GM21390 (cell line): ENCODE results near the gene PSTPIP2.
"Not testable (repeated sequence)": the region's sequence is repeated elsewhere in the genome, so short reads cannot be mapped to it uniquely, and the experiment has no call there.

Experiments used
- ATAC-seq: cut with Tn5 transposase; IDR thresholded peaks from one replicate; pipeline ENCODE4 v1.9.1; 2021; ENCODE audit not compliant: unreplicated experiment

PSTPIP2 gene

DNA sequence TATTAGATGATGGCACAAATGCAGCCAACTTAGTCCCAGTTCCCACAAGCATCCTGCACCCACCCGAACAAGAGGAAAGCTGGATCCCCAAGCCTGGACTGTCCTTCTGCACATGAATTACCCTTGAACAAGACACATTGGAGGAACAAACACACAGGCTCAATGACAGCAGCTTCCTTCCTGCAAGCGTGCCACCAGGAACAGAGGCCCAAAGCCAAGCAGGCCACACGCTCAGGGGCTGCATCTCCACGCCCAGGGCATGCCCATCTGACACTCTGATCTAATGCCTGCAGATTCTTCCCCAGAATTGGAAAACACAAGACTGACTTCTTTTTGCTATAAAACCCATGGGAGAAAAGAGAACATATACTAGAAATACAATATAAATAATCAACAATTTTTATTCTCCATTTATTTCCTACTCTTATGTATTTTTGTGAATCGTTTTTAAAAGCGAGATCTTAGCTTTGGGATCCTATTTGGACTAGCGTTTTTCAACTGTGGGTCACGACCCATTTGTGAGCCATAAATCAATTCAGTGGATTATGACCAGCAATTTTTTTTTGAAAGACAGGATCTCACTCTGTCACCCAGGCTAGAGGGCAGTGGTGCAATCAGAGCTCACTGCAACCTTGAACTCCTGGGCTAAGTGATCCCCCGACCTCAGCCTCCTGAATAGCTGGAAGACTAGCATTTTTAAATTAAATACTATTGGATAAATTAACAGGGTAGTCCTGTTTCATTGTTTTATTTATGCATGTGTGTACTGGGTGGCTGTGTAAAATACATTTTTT lies 34.4 kb downstream of the PSTPIP2 start:
- ATAC-seq = no peak

DNA sequence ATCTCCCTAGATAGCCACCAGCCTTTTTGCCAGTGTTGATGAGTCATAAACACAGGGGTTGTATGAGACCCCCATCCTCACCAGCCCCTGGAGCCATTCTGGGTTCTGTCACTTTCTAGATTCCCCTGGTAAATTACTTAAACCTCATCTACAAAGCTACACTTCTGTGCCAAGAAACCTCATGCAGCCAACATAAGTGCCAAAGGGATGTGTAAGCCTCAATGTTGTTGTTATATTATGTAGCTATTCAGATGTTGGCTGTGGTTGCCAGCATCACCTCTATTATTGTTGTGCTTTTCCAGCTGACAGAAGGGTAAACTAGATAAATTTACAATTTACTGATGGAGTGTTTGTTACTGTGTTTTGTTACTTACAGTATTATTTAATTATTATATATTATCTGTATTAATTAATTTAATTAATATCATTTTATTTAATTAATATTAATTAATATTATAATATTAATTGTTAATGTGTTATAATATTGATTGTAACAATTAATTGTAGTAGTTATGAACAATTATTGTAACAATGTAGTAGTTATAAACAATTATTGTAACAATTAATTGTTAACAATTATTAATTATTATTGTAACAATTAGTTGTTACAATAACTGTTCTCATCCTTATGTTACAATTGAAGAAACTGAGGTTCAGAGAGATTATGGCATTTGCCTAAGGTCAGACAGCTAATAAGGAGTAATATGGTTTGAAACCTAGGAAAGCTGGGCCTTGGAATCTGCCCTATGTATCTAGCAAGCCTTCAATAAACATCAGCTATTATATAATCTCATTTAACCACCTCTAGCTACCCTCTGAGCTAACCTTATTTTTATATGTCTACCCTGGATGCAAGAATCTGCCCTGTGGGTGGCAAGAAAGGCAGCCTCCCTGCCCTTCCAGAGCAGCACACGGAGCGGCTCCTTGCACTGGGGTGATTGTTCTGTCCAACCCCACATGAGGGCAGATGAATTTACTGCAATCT lies 36.1 kb downstream of the PSTPIP2 start:
- ATAC-seq = no peak

DNA sequence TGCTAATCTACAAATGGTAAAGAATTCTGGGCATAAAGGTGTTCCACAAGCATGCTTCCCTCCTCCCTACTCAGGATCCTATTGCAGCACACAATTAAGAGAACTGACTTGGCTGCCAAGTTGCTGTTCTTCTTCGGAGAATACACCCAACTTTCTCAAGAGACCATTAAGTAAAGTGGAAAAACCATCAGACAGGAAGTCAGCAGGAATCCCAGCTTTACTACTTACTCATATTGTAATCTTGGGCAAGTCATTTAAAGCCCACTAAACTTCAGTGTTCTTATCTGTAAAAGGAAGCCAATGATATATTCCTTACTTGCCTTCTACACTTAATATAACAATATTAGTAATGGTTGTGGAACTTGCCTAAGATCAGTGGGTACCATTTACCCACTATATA lies 37.8 kb downstream of the PSTPIP2 start:
- ATAC-seq = no peak

DNA sequence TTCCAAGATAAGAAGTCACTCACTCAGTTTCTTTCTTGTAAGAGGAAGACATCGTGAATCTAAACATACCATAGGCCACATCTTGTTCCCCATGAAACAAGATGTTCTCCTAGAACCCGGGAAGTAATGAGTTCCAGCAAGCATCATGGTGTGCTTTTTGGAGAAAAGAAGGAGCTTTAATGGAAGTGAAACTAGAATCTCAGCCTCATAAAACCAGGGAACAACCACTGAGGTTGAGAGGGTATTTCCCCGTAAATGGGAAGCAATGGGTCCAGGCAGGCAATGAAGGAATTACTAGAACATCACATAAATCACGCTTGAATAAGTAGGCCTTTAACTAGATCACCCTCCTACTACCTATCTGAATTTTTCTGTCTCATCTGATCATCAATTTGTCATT lies 40.3 kb downstream of the PSTPIP2 start:
- no peak for ATAC-seq

DNA sequence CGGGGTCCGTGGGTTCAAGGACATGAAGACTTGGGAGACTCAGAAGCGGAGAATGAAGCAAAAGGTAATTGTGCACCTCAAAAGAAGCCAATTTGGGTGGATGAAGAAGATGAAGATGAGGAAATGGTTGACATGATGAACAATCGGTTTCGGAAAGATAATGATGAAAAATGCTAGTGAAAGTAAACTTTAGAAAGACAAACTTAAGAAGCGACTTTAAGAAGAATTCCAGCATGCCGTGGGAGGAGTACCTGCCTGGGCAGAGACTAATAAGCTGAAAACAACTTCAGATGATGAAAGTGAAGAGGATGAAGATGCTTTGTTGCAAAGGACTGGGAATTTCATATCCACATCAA lies 43.5 kb downstream of the PSTPIP2 start:
- peak; percentile 13 for ATAC-seq

DNA sequence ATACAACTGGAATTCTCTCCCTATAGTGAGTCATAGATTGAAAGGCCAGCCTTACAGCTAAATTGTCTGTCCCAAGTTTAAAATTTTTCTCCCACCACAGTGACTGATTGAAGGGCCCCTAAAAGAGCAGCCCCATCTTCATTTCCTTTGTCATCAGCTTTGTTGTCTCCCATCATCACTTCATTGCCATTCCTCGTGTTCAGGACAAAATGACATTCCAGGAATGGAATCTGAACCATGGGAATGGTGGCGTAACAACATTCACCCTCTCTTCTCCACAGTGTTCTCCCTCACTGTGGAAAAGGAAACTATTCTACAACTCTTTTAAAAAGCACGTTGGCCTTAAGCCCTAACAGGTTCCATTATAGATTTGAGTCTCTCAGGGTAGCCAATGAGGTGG lies 52.1 kb downstream of the PSTPIP2 start:
- no peak for ATAC-seq

DNA sequence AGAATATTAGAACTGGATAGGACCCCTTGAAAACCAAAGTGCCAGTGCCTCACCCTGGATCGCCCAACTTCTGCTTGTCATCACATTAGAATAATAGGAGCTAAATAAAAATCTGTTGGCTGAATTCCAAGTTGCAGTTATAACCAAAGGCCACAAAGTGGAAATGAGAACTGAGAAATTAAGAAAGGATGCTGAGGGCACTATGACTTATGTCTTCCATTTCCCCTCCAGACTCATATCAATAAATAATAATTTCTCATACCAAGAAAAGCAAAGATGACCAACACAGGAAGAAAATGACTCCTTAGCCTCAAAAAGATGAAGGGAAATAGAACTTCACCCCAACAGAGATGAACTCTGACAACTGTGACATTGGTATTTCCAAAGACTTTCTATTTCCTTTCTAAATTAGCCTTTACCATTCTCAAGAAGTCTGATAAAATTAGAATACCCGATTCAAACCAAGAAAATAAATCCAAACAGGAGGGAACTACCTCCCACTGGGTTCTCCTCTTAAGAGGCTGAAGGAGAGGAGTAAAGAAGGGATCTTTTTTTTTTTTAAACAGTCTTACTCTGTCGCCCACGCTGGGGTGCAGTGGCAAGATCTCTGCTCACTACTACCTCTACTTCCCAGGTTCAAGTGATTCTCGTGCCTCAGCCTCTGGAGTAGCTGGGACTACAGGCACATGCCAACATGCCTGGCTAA lies 58.4 kb downstream of the PSTPIP2 start:
- ATAC-seq = peak; percentile 63

DNA sequence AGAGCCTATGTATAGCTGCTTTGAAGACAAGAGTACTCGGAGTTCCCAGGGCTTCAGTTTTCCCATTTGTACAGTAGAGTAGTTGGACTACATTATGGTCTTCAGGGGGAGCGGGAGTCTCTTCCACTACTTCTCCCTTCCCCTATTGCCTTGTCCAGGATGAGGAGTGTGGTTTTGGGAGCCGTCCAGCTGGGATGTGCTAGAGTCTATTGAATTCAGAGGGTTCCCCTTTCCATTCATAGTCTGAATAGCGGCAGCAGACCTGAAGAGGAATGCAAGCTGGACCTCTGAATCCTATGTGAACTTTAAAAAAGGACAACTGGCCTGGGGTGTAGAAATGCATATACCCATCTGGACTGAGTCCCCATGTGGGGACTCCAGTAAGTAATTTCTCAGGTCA lies 61.4 kb downstream of the PSTPIP2 start:
- no peak for ATAC-seq

DNA sequence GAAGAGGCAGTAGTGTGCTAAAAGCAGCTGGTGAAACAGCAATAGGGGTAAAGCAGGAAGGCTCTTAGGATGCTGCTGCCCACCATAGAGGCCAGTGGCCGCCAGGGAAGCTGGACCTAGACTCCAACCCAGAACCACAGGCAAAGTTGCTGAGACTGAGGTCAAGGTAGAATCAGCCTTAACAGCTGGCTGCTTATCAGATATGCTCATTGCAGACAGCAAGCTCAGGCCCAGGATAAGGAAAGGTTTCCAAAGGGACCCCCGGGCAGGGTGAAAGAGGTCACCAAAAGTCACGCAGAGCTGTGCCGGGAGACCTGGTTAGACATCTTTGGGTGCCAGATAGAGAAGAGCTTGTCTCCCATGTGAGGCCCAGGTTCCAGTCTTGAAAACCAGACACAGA lies 62.0 kb downstream of the PSTPIP2 start:
- no peak for ATAC-seq

DNA sequence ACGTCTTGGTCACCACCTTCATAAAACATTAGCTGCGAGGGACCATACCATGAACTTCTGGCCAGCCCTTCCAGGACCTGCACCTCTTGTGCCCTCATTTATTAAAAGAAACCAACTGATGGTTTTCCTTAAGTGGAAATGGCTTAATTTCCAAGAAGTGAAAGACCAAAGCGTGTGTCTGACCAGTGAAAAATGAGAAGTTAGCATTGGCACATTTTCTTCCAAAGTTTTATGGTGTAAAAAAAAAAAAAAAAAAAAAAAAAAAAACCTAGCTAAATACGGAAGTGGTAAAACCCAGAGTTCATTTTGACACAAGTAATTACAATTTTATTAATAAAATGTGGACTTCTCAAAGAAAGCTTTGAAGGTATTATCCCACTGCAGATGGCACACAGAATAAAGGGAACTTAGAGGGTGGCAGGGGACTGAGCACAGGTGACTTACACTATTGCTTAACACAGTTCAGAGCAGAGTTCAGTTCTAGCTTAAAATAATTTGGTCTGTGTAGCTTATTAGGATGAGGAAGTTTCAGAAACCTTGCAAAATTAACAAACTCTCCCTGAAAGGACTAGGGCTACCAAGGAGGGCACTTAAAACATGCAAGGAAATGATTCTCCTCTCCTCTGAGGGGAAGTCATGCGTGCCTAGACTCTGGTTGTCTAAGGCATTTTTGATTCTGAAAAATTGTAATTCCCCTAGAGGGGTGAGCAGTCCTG lies 62.8 kb downstream of the PSTPIP2 start:
- ATAC-seq = no peak

DNA sequence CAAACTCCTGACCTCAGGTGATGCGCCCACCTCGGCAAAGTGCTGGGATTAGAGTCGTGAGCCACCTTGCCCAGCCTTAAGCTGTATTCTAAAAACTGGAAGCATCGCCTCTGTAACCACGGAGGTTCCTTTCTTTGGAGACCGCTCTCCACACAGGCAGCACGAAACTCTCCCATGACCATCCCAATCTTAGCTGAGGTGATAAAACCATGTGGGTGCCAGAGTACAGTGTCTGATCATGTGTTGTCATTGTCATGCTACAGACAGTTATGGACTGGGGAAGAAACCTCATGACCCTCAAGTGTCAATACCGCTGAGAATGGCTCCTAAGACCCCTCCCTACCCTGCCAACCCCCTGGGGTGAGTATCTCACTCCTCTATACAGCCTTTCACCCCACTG lies 63.5 kb downstream of the PSTPIP2 start:
- ATAC-seq = no peak

DNA sequence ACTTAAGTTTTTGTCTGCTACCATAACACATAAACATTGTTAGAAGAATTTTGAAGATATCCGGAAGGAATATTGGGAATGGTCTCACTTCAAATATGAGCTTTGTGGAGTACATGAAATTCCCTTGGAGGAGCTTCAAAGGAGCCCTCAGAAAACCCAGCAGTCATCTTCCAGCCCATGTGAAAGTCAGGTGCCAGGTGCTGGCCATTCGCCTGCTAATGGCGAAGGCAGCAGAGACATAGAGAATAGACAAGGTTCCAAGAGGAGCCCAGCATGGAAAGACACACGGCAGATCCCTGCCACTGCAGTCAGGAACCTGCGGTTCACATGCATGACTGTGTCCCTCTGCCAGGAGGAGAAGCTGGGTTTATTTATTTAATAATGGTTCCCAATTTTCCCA lies 64.9 kb downstream of the PSTPIP2 start:
- ATAC-seq = no peak

DNA sequence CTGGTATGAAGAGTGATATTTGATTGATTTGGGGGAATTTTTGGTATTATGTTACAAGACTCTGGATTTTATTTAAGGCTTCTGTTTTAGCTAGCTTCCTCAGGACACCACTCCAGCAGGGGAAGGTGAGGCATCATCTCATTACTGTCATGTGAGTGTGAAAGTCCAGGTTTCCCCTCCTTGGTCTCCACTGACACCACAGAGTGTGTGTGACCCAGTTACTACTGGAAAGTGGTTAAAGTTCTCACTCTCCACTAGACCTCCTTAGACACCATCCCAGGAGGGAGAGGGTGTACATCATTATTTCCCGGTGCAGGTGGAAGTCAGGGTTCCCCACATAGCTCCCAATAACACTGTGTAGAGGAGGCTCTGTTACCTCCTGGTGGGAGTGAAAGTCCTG lies 69.1 kb downstream of the PSTPIP2 start:
- ATAC-seq = no peak

DNA sequence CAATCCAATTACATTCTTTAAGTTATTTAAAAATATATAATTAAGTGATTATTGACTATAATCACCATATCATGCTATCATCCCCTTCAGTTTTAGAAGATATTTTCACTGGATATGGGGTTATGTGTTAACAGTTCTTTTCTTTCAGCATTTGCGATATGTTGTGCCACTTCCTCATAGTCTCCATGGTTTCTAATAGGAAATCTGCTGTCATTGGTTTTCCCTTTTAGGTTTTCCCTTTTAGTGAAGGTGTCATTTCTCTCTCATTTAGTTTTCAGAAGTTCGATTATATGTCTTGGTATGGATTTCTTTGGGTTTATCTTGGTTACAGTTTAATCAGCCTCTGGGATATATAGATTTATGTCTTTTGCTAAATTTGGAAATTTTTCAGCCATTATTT lies 70.2 kb downstream of the PSTPIP2 start:
- ATAC-seq = no peak

DNA sequence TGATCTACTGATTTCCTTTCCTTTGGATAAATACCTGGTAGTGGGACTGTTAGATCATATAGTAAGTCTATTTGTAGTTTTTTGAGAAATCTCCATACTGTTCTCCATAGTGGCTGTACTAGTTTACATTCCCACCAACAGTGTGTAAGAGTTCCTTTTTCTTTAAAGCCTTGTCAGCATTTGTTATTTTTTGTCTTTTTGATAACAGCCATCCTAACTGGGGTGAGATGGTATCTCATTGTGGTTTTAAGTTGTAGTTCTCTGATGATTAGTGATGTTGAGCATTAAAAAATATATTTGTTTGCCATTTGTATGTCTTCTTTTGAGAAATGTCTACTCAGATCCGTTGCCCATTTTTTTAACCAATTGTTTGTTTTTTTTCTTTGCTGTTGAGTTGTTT lies 71.0 kb downstream of the PSTPIP2 start:
- ATAC-seq = no peak

DNA sequence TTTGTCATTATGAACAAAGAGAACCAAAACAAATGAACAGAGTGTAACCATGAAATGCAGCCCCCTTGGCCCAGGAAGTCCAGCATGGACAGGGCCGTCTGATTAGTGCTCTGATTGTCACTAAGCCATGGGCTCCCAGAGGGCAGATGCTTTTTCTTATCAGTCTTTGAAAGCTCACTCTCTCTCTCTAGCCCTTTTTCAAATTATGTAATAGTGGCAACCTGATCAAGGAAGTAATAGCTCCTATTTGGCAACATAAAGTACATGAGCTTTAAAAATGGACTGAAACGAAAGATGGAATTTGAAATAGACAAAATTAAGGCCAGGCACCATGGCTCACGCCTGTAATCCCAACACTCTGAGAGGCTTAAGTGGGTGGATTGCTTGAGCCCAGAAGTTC lies 72.5 kb downstream of the PSTPIP2 start:
- ATAC-seq = no peak

DNA sequence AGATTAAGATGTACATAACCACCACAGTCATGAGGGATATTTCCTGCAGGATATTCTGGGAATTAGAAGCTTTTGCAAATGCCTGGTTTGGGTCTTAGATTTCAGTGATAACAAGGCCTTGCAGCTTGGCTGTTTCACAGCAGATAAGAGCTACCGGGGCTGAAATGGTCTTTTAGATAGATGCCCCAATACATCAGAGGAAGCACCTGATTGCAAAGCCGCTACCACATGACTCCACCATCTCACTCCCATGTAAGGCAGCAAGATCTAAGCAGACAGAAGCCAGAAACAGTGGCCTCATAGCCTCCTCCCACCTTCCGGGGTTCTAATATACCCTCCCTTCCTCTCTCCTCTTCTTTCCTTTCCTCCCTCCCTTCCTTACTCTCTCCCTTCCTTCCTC lies 73.8 kb downstream of the PSTPIP2 start:
- no peak for ATAC-seq

DNA sequence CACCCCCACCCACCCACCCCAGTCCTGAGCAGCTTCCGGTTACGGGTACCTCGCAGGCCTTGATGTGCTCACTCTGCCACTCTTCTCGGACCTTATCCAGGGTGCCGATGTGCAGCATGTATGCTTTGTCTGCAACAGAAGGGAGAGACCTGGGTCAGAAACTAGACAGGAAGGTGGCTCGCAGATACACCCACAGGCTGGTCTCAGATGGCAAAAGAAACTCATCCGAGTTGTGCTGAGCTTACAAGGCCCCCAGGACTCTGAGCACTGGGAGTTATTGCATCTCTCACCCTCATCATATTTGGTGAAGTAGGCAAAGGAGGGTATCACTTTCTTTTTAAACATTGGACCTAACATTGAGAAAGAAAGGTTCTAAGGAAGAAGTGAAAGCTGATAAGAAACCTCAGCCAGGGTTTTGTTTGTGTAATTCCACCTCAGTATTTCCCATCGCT lies 74.3 kb downstream of the PSTPIP2 start:
- ATAC-seq = peak; percentile 71

DNA sequence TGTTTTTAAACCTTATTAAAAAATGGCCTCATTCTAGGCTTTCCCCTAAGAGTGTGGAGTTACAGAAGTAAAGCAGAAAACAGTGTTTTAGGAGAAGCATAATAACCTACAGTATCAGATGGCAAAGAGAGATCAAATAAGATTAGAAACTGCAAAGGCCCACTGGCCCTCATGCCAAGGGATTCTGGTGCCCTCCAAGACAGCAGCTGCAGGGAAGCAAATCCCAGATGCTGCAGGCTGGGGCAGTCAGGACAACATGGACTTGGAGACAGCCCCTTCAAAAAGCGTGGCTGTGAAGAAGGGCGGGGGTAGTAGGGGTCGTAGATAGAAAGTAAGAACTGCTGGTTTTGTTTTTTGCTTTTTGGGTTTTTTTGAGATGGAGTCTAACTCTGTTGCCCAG lies 76.6 kb downstream of the PSTPIP2 start:
- no peak for ATAC-seq

DNA sequence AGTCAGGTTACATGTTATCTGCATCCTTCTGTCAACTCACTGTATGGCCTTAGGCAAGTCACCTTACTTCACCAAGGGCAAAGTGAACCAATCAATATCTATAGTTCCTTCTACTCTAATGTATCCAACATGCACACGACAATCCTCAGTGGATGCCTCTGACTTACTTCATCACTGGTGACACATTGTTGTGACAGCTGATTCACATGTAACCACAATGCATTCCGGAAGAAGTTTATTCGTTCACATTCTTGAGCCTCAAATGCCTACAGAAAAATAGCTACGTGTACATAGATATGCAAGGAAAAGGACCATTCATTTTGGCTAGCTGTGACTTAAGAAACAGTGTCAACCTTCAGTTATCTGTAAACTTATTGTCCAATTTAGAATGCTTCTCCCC lies 78.6 kb downstream of the PSTPIP2 start:
- no peak for ATAC-seq

DNA sequence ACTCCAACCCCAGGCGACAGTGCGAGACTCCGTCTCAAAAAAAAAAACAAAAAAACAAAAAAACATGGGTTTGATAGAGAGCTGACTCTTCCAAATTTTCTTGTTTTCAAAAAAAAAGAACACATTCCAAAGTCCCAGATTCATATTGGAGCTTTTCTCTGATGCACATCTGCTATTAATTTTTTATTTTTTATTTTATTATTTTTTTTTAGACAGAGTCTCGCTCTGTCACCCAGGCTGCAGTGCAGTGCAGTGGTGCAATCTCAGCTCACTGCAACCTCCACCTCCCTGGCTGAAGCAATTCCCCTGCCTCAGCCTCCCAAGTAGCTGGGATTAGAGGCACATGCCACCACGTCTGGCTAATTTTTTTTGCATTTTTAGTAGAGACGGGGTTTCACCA lies 79.5 kb downstream of the PSTPIP2 start:
- not testable (repeated sequence) for ATAC-seq
